Esophagus muscularis mucosa (tissue), 4 donors: Measurements from ENCODE around the gene RBL2. TPM values are rescaled to one million over a fixed set of nuclear protein-coding genes. Genes with fewer than 3 reads are reported as not detected.

Source experiments
- DNase-seq: peaks from one replicate; pipeline ENCODE4 v3.0.0-alpha.2; 2017; ENCODE audit errors: extremely low spot score
- H3K27ac ChIP-seq, 4 donors: fragments of 200-600 bp; sonication (generic); replicated peaks in 1 of 4; 1 replicate in 3 of 4; 2 replicates in 1 of 4; pipeline ENCODE4 v1.5.1; 2016 to 2019; ENCODE audit warnings: mild to moderate bottlenecking in 1 of 4
- H3K27me3 ChIP-seq, 4 donors: fragments of 200-600 bp; sonication (generic); one replicate each; pipeline versions ENCODE4 v1.5.1 to v1.6.0; 2016 to 2019
- H3K36me3 ChIP-seq, 4 donors: fragments of 200-600 bp; sonication (generic); one replicate each; pipeline ENCODE4 v1.5.1; 2016 to 2019
- H3K4me1 ChIP-seq, 4 donors: fragments of 200-600 bp; sonication (generic); one replicate each; pipeline ENCODE4 v1.5.1; 2016 to 2019
- H3K4me3 ChIP-seq, 4 donors: fragments of 200-600 bp; sonication (generic); 1 replicate in 2 of 4; 2 replicates in 2 of 4; pipeline ENCODE4 v1.5.1; 2016 to 2019; ENCODE audit warnings: mild to moderate bottlenecking in 4 of 4, moderate library complexity in 1 of 4
- H3K9me3 ChIP-seq, 4 donors: fragments of 200-600 bp; sonication (generic); 1 replicate in 3 of 4; 2 replicates in 1 of 4; pipeline ENCODE4 v1.5.1; 2016 to 2019
- CTCF ChIP-seq, 3 experiments: fragments of 200-600 bp in 2 of 3; fragments of 450-650 bp in 1 of 3; sonication (generic) in 2 of 3; IDR thresholded peaks; one replicate each; pipeline ENCODE4 v1.5.1; 2017 to 2019; ENCODE audit warnings: antibody characterized with exemption in 3 of 3, mild to moderate bottlenecking in 2 of 3, moderate library complexity in 1 of 3
- EP300 ChIP-seq: sonication (generic); formaldehyde crosslinking; IDR thresholded peaks from one replicate; pipeline ENCODE4 v1.6.1; 2017; ENCODE audit warnings: antibody characterized with exemption
- POLR2A ChIP-seq: fragments of 450-650 bp; IDR thresholded peaks from one replicate; pipeline ENCODE4 v1.6.1; 2017; ENCODE audit warnings: antibody characterized with exemption, moderate library complexity, mild to moderate bottlenecking, low read depth
- POLR2AphosphoS5 ChIP-seq, 2 donors: sonication (generic); formaldehyde crosslinking; IDR thresholded peaks; one replicate each; pipeline ENCODE4 v1.6.1; 2017; ENCODE audit warnings: antibody characterized with exemption in 2 of 2
- WGBS: methylation state at CpG from one replicate; pipeline ENCODE4 v1.1.5; 2018; 5-methylcytosine and 5-hydroxymethylcytosine counted together
- intact Hi-C: fragments of 100-400 bp; cut with DNase I; formaldehyde crosslinking; loops from one replicate; pipeline ENCODE4 v1.15.1; 2023
- total RNA-seq, 4 donors: library from RNA; depleted of rRNA; stranded (reverse); fragments of >200 nt; gene quantifications; one replicate each; pipeline versions ENCODE4 v1.1.0 to v1.2.1, GENCODE V29; 2016

Gene RBL2
- total RNA-seq, 4 donors from 2014 or later = 72.8 to 90.3 (median 84.4) TPM

GRCh38 chr16:53449816-53450517 lies 15.7 kb downstream of the RBL2 start:
- no peaks in the 10 kb centered on the region for H3K4me1 ChIP-seq
- 94% methylated on average over 4 of the region's 4 CpGs for WGBS
- intact Hi-C loops = no loop called here
- H3K27me3 ChIP-seq = no peaks in the 10 kb centered on the region
- no peak for TF ChIP-seq CTCF (IDR thresholded peaks at IDR 0.05)
- TF ChIP-seq EP300 = no peak
- no peak for TF ChIP-seq POLR2AphosphoS5 (IDR thresholded peaks at IDR 0.05)
- no peak for TF ChIP-seq POLR2A
- peaks cover 24 to 91% (median 65%) of the 10 kb centered on the region in 4 donors for H3K36me3 ChIP-seq
- no peak for DNase-seq
- H3K27ac ChIP-seq = no peak overlapping the region
- H3K4me3 ChIP-seq = no peak overlapping the region
- no peaks in the 10 kb centered on the region for H3K9me3 ChIP-seq

- no peak for TF ChIP-seq EP300
- no peak for TF ChIP-seq CTCF (IDR thresholded peaks at IDR 0.05)
- TF ChIP-seq POLR2A = no peak
- no peak for TF ChIP-seq POLR2AphosphoS5 (IDR thresholded peaks at IDR 0.05)
- no peak overlapping the region for H3K4me3 ChIP-seq
- WGBS = 92% methylated on average over 5 of the region's 5 CpGs
- no peak for DNase-seq
- H3K27me3 ChIP-seq = no peaks in the 10 kb centered on the region
- no peak overlapping the region for H3K27ac ChIP-seq
- no peaks in the 10 kb centered on the region for H3K9me3 ChIP-seq
- H3K36me3 ChIP-seq = peaks cover 41 to 93% (median 72%) of the 10 kb centered on the region in 4 donors
- intact Hi-C loops = no loop called here
- H3K4me1 ChIP-seq = no peaks in the 10 kb centered on the region
These were observed 19.7 kb downstream of the RBL2 start for GRCh38 chr16:53453928-53454327.

- H3K27me3 ChIP-seq = no peaks in the 10 kb centered on the region
- peaks cover 63 to 100% (median 85%) of the 10 kb centered on the region in 4 donors for H3K36me3 ChIP-seq
- no peak overlapping the region for H3K4me3 ChIP-seq
- no peak for DNase-seq
- WGBS = 86% methylated on average over 2 of the region's 2 CpGs
- no peak overlapping the region for H3K27ac ChIP-seq
- no peaks in the 10 kb centered on the region for H3K9me3 ChIP-seq
- intact Hi-C loops = no loop called here
- no peak for TF ChIP-seq EP300
- no peak for TF ChIP-seq CTCF (IDR thresholded peaks at IDR 0.05)
- no peak for TF ChIP-seq POLR2A
- TF ChIP-seq POLR2AphosphoS5 (IDR thresholded peaks at IDR 0.05) = no peak
- no peaks in the 10 kb centered on the region for H3K4me1 ChIP-seq
These were observed 22.4 kb downstream of the RBL2 start for GRCh38 chr16:53456625-53457024.

DNA sequence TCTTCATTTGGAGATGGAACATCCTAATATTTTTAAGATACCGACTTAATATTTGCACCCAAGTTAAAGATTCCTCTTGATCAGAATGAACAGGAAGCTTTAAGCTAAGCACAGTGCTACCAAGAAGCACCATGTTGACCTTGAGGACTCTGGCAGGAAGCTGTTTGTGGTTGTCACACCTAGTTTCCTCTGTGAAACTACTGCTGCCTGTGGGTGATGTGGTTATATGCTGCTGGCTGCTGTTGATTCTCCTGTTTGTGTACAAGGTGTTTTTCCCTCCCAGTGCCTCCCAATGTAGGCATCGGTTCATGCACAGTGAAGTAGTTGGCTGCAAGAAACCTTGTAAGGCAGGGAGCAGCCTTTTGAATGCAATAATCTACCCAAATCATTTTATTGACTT lies 23.4 kb downstream of the RBL2 start:
- H3K4me1 ChIP-seq = no peaks in the 10 kb centered on the region
- H3K27ac ChIP-seq = no peak overlapping the region
- DNase-seq = no peak
- TF ChIP-seq EP300 (no peak), CTCF (IDR thresholded peaks at IDR 0.05) (no peak), POLR2A (no peak), POLR2AphosphoS5 (IDR thresholded peaks at IDR 0.05) (no peak)
- H3K27me3 ChIP-seq = no peaks in the 10 kb centered on the region
- intact Hi-C loops = no loop called here
- H3K4me3 ChIP-seq = no peak overlapping the region
- H3K36me3 ChIP-seq = peaks cover 66 to 100% (median 87%) of the 10 kb centered on the region in 4 donors
- H3K9me3 ChIP-seq = no peaks in the 10 kb centered on the region
- 88% methylated on average over 2 of the region's 2 CpGs for WGBS

- Histone ChIP-seq H3K27me3 (no peaks in the 10 kb centered on the region), H3K4me1 (no peaks in the 10 kb centered on the region), H3K36me3 (peaks cover 71 to 100% (median 91%) of the 10 kb centered on the region in 4 donors), H3K9me3 (no peaks in the 10 kb centered on the region), H3K4me3 (no peak overlapping the region), H3K27ac (no peak overlapping the region)
- DNase-seq = no peak
- 95% methylated on average over 8 of the region's 8 CpGs for WGBS
- intact Hi-C loops = no loop called here
- TF ChIP-seq POLR2AphosphoS5 (IDR thresholded peaks at IDR 0.05) (no peak), EP300 (no peak), CTCF (IDR thresholded peaks at IDR 0.05) (no peak), POLR2A (no peak)
These were observed 24.4 kb downstream of the RBL2 start for GRCh38 chr16:53458635-53459034.
